Esophagus squamous epithelium (tissue), 4 donors: ENCODE measurements around the gene FCGBP.

Experiments used
- POLR2A ChIP-seq, 4 donors: fragments of 450-650 bp; IDR thresholded peaks; one replicate each; pipeline ENCODE4 v1.6.1; 2017; ENCODE audit warnings: antibody characterized with exemption in 4 of 4, mild to moderate bottlenecking in 4 of 4, moderate library complexity in 3 of 4
- TF ChIP-seq, protein P1 (sequence below), 6 experiments: fragments of 450-650 bp in 4 of 6; fragments of 200-600 bp in 2 of 6; sonication (generic) in 2 of 6; IDR thresholded peaks; one replicate each; pipeline ENCODE4 v1.5.1; 2016 to 2019; ENCODE audit warnings: antibody characterized with exemption in 6 of 6, mild to moderate bottlenecking in 4 of 6, moderate library complexity in 4 of 6

GRCh38 chr19:39943586-39943985, 9.2 kb upstream of the FCGBP start:
- TF ChIP-seq, protein P1, sequence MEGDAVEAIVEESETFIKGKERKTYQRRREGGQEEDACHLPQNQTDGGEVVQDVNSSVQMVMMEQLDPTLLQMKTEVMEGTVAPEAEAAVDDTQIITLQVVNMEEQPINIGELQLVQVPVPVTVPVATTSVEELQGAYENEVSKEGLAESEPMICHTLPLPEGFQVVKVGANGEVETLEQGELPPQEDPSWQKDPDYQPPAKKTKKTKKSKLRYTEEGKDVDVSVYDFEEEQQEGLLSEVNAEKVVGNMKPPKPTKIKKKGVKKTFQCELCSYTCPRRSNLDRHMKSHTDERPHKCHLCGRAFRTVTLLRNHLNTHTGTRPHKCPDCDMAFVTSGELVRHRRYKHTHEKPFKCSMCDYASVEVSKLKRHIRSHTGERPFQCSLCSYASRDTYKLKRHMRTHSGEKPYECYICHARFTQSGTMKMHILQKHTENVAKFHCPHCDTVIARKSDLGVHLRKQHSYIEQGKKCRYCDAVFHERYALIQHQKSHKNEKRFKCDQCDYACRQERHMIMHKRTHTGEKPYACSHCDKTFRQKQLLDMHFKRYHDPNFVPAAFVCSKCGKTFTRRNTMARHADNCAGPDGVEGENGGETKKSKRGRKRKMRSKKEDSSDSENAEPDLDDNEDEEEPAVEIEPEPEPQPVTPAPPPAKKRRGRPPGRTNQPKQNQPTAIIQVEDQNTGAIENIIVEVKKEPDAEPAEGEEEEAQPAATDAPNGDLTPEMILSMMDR (IDR thresholded peaks at IDR 0.05) = no peak
- no peak for TF ChIP-seq POLR2A (IDR thresholded peaks at IDR 0.05)
